ENCODE results near the gene GCM1. TPM values are rescaled to one million over a fixed set of nuclear protein-coding genes. Genes with fewer than 3 reads are reported as not detected.

GCM1 gene
- total RNA-seq, 1 experiment from 2014 or later, result not detected

- CTCF ChIA-PET, result no interaction called here
- in situ Hi-C loops (cut with HindIII; ENCODE audit: low pct_unique_long_range_greater_than_20kb, low sequenced_read_pairs), result no loop called here
Observed at GRCh38 chr6:53111865-53112264, 36.8 kb downstream of the GCM1 start.

GRCh38 chr6:53109612-53110011 lies 39.0 kb downstream of the GCM1 start:
- no peaks in the 10 kb centered on the region; the same call in 1 of the 2 replicates for H3K4me1 ChIP-seq (ENCODE audit: control insufficient read depth, insufficient read depth, low read length)
- TF ChIP-seq SIN3A (IDR thresholded peaks at IDR 0.05; ENCODE audit: borderline replicate concordance, insufficient read depth, low read depth, low read length) (no peak), TCF7L2 (IDR thresholded peaks at IDR 0.05; ENCODE audit: low read depth, low read length) (no peak)
- TF ChIP-seq, protein P1, sequence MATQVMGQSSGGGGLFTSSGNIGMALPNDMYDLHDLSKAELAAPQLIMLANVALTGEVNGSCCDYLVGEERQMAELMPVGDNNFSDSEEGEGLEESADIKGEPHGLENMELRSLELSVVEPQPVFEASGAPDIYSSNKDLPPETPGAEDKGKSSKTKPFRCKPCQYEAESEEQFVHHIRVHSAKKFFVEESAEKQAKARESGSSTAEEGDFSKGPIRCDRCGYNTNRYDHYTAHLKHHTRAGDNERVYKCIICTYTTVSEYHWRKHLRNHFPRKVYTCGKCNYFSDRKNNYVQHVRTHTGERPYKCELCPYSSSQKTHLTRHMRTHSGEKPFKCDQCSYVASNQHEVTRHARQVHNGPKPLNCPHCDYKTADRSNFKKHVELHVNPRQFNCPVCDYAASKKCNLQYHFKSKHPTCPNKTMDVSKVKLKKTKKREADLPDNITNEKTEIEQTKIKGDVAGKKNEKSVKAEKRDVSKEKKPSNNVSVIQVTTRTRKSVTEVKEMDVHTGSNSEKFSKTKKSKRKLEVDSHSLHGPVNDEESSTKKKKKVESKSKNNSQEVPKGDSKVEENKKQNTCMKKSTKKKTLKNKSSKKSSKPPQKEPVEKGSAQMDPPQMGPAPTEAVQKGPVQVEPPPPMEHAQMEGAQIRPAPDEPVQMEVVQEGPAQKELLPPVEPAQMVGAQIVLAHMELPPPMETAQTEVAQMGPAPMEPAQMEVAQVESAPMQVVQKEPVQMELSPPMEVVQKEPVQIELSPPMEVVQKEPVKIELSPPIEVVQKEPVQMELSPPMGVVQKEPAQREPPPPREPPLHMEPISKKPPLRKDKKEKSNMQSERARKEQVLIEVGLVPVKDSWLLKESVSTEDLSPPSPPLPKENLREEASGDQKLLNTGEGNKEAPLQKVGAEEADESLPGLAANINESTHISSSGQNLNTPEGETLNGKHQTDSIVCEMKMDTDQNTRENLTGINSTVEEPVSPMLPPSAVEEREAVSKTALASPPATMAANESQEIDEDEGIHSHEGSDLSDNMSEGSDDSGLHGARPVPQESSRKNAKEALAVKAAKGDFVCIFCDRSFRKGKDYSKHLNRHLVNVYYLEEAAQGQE (IDR thresholded peaks at IDR 0.05; ENCODE audit: insufficient read depth in 1 of 2, low read depth in 2 of 2, low read length in 1 of 2), result no peak
- TF ChIP-seq, protein P2, sequence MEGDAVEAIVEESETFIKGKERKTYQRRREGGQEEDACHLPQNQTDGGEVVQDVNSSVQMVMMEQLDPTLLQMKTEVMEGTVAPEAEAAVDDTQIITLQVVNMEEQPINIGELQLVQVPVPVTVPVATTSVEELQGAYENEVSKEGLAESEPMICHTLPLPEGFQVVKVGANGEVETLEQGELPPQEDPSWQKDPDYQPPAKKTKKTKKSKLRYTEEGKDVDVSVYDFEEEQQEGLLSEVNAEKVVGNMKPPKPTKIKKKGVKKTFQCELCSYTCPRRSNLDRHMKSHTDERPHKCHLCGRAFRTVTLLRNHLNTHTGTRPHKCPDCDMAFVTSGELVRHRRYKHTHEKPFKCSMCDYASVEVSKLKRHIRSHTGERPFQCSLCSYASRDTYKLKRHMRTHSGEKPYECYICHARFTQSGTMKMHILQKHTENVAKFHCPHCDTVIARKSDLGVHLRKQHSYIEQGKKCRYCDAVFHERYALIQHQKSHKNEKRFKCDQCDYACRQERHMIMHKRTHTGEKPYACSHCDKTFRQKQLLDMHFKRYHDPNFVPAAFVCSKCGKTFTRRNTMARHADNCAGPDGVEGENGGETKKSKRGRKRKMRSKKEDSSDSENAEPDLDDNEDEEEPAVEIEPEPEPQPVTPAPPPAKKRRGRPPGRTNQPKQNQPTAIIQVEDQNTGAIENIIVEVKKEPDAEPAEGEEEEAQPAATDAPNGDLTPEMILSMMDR (IDR thresholded peaks at IDR 0.05), result no peak
- no peak overlapping the region for H3K27ac ChIP-seq (ENCODE audit: low read length)
- CTCF ChIA-PET, result no interaction called here
- no TSS peak for BruUV-seq (replicated peaks)
- intact Hi-C loops (cut with micrococcal nuclease; ENCODE audit: unreplicated experiment), result no loop called here
- no peaks in the 10 kb centered on the region for H3K36me3 ChIP-seq (ENCODE audit: control insufficient read depth, insufficient read depth, low read length)
- POLR2A ChIA-PET, result no interaction called here
- H3K4me3 ChIP-seq (ENCODE audit: low read depth in 2 of 2, low read length in 2 of 2), result no peak overlapping the region
- in situ Hi-C loops (cut with HindIII; ENCODE audit: low pct_unique_long_range_greater_than_20kb, low sequenced_read_pairs), result no loop called here
- ATAC-seq (no peak), DNase-seq (ENCODE audit: low read depth, low spot score) (no peak)
- H3K9me3 ChIP-seq (ENCODE audit: control insufficient read depth, insufficient read depth, low read depth, low read length), result no peaks in the 10 kb centered on the region
- H3K27me3 ChIP-seq (ENCODE audit: control insufficient read depth, insufficient read depth, low read length), result peaks cover 2% of the 10 kb centered on the region; the same call in 1 of the 2 replicates

More at GRCh38 chr6:53111865-53112264, 36.8 kb downstream of the GCM1 start:
- TF ChIP-seq SIN3A (IDR thresholded peaks at IDR 0.05; ENCODE audit: borderline replicate concordance, insufficient read depth, low read depth, low read length) (no peak), TCF7L2 (IDR thresholded peaks at IDR 0.05; ENCODE audit: low read depth, low read length) (no peak), POLR2AphosphoS5 (IDR thresholded peaks at IDR 0.05; ENCODE audit: low read depth, low read length) (no peak)
- TF ChIP-seq, protein P2 (IDR thresholded peaks at IDR 0.05), result no peak
- TF ChIP-seq, protein P1 (IDR thresholded peaks at IDR 0.05; ENCODE audit: insufficient read depth in 1 of 2, low read depth in 2 of 2, low read length in 1 of 2), result no peak
- ATAC-seq, result no peak
- DNase-seq (ENCODE audit: low read depth, low spot score), result no peak
- no peaks in the 10 kb centered on the region; the same call in 1 of the 2 replicates for H3K4me1 ChIP-seq (ENCODE audit: control insufficient read depth, insufficient read depth, low read length)
- BruUV-seq (replicated peaks), result no TSS peak
- no peaks in the 10 kb centered on the region for H3K36me3 ChIP-seq (ENCODE audit: control insufficient read depth, insufficient read depth, low read length)
- POLR2A ChIA-PET, result no interaction called here
- no peak overlapping the region for H3K4me3 ChIP-seq (ENCODE audit: low read depth in 2 of 2, low read length in 2 of 2)
- H3K9me3 ChIP-seq (ENCODE audit: control insufficient read depth, insufficient read depth, low read depth, low read length), result no peaks in the 10 kb centered on the region
- intact Hi-C loops (cut with micrococcal nuclease; ENCODE audit: unreplicated experiment), result no loop called here
- H3K27ac ChIP-seq (ENCODE audit: low read length), result no peak overlapping the region
- H3K27me3 ChIP-seq (ENCODE audit: control insufficient read depth, insufficient read depth, low read length), result peaks cover 2% of the 10 kb centered on the region; the same call in 1 of the 2 replicates

Data from Panc1 (cell line).